ENCODE data around the gene RAPGEF4.

Gene RAPGEF4

GRCh38 chr2:172928756-172929155 is 193.1 kb downstream of the RAPGEF4 start:
- in situ Hi-C loops (cut with MboI; ENCODE audit: low sequenced_read_pairs) = no loop called here

DNA sequence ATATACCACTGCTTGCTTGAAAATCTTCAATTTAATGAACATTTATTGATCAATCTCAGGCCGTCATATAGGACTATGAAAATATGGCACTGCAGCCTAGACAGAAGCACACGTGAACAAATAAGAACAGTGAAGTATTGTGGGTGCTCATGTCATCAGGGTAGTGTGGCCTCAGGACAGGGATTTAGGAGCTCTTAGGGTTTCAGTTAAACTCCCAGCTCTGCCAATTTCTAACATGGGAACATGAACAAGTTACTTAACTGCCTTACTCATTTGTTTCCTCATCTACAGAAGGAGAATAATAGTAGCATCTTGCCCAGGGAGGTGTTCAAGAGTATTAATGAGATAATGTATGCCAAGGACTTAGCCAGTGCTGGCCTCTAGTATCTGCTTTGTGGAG is 194.0 kb downstream of the RAPGEF4 start:
- in situ Hi-C loops (cut with MboI; ENCODE audit: low sequenced_read_pairs) = no loop called here

GRCh38 chr2:172930871-172931255 is 195.2 kb downstream of the RAPGEF4 start:
- in situ Hi-C loops (cut with MboI; ENCODE audit: low sequenced_read_pairs) = no loop called here

GRCh38 chr2:172931256-172931894 is 195.7 kb downstream of the RAPGEF4 start:
- in situ Hi-C loops (cut with MboI; ENCODE audit: low sequenced_read_pairs) = no loop called here

DNA sequence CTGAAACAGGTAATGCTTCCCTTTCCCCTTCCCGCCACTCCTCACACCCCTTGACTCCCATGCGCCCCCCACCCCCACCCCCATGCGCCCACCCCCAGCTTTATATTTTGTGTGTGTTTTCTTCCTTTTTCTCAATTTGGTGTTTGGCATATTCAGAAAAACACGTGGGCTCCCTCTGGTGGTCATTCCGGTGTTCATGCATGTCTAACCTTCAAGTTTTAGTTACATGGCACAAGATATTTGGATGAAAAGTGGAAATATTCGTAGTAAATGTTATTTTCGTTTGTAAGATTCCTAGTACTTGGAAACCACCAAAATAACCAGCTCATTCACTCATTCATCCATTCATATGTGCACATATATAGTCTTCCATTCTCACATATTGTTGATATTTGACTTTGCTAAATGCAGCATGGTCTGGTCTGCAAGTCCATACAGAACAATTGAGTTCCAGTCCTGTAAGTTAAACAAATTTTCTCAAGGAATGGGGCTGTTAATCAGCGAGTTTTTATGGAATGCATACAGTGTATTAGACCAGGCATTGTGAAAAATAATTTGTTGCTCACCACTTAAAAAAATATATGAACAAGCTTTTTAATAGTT is 196.4 kb downstream of the RAPGEF4 start:
- in situ Hi-C loops (cut with MboI; ENCODE audit: low sequenced_read_pairs) = no loop called here

DNA sequence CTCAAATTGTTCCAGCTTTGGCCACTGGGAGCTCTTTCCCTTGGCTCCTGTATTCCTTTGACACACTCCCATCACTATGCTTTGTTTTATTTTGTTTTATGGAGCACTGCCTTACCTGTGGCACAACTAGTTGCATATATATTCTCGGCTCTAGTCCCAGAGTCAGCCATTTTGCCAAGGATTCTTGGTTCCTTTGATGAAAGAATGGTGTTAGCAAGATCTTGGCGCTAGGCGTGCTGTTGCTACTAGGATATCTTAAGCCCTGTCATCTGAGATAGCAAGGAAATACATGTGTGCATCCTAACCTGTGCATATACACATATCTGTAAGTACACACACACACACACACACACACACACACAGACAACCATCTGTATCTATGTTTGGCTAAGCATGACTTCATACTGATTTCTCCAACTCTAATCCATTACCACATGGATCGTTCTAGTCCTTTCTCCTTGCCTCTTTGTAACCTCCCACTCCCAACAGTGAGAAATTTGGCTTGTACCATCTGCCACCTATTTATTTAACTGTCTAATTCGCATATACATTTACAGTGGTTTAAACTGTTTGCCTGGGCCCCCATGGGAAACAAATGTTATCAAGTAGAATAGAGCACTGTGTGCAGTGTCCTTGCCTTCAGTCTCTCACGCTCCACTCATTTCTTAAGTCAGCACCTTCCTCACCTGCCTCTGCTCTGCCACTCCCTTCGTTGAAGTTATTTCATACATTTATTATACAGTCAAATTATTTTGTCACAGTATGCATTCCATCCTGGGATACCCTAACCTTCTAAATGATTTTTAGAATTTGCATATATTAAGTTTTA is 202.5 kb downstream of the RAPGEF4 start:
- in situ Hi-C loops (cut with MboI; ENCODE audit: low sequenced_read_pairs) = no loop called here

DNA sequence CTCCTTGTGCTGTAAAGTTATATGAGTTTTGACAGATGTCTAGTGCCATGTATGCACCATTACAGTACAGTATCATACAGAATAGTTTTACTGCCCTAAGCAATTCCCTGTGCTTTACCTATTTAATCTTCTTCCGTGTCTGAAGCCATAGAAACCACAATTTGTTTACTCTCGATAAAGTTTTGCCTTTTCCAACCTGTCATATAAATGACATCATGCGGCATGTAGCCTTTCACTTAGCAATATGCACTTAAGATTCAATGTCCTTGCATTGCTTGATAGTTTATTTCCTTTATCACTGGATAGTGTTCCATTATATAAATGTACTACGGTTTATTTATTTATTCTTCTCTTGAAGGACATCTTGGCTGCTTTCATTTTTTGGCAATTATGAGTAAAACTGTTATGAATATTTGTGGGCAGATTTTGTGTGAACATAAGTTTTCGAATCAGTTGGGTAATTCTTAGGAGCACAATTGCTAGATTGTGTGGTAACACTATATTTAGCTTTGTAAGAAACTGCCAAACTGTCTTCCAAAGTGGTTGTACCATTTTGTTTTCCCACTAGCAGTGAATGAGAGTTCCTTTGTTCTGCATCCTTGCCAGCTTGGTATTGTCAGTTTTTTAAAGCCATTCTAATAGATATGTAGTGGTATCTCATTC is 203.2 kb downstream of the RAPGEF4 start:
- in situ Hi-C loops (cut with MboI; ENCODE audit: low sequenced_read_pairs) = no loop called here

DNA sequence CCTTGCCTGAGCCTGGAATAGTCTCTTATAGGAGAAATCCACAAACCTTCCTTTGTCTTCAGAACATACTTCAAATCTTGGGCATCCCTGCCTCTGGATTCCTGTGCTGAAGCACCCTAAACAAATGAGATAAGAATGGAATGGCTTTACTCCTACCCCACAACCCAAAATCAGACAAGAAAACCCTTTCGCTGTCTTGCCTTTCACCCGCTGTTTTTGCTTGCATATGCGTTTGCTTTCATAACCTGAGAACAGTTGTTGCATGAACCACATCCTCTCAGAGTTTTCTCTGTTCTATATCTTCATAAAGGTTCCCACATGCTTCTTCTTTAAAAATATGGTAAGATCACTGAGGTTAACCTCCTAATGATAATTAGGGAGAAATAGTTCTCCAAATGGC is 207.9 kb downstream of the RAPGEF4 start:
- in situ Hi-C loops (cut with MboI; ENCODE audit: low sequenced_read_pairs) = no loop called here

GRCh38 chr2:172944022-172944793 is 208.6 kb downstream of the RAPGEF4 start:
- in situ Hi-C loops (cut with MboI; ENCODE audit: low sequenced_read_pairs) = no loop called here

DNA sequence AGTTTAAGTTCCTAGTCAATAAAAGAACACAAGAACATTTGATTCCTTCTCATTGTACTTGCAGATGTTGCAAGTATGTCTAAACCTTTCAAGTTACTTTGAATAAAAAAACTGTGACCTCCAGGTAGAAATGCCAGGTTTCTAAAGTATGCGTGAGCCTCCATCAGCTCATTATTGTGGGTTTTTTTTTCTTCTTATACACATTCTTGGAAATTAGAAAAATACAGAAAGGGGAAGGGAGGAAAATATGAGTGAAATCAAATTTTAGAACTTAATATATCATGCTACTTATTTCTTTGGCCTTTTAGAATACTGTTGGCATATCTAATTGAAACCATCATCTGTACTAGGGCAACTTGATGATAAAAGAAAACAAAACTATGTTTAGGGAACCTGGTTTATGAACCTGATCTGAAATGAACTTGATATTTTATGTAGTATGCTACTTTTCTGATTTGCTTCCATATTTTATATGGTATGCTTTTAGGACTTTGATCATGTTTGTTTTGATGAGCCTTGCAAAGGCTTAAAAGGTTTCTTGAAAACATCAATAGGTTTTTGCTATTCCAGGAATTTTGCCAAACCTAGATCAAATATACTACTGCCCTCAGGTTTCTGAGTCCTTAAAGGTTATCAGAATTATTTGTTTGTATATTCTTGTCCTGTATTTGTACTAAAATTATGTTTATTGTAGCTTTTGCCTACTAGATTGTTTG is 209.3 kb downstream of the RAPGEF4 start:
- in situ Hi-C loops (cut with MboI; ENCODE audit: low sequenced_read_pairs) = no loop called here

GRCh38 chr2:172945510-172945850 is 209.8 kb downstream of the RAPGEF4 start:
- in situ Hi-C loops (cut with MboI; ENCODE audit: low sequenced_read_pairs) = no loop called here

DNA sequence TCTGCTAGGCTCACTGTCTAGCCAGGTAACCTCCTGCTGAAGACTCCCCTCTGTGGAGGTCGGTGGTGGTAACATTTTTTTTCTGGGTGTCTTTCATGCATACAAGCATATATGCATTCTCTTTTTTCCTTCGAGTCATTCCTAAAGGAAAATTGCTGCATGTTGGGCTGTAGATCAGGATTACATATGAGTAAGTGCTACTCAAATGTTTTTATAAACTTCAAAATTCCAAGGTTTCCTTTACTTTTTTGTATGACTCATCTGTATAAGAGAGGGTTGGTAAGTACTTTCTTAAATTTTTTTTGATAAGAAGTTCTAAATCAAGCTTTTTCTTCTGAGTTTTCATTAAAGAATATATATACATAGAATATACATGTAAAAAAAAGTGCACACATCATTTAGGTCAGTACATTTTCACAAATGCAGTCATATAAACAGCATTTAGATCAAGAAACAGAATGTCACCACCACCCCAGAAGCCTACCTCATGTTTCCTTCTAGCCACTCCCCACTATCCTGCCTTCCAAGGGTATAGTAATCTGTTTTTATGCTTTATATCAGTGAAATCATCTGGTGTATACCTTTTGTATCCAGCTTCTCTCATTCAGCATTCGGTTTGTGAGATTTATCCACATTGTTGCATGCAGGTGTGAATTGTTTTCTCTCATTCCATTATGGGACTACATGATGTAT is 212.0 kb downstream of the RAPGEF4 start:
- in situ Hi-C loops (cut with MboI; ENCODE audit: low sequenced_read_pairs) = no loop called here

- in situ Hi-C loops (cut with MboI; ENCODE audit: low sequenced_read_pairs) = no loop called here
Measured at GRCh38 chr2:172949522-172949921, 213.9 kb downstream of the RAPGEF4 start.

DNA sequence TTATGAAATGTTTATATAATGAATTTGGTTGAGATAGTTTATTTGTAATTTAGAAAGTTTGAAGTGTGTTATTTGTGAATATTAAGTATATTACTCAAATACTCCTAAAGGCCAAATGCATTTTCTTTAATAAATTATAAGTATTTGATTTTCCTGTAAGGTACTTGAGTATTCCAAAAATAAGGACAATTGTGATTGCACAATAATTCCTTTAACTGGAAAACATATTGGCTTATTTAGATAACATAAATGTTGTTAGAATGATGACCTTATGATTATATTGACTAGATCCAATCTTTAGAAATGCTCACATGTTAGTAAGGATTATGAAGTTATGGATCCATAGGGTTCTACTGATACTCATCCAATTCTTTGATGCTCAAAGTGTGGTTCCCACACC is 214.9 kb downstream of the RAPGEF4 start:
- in situ Hi-C loops (cut with MboI; ENCODE audit: low sequenced_read_pairs) = no loop called here

DNA sequence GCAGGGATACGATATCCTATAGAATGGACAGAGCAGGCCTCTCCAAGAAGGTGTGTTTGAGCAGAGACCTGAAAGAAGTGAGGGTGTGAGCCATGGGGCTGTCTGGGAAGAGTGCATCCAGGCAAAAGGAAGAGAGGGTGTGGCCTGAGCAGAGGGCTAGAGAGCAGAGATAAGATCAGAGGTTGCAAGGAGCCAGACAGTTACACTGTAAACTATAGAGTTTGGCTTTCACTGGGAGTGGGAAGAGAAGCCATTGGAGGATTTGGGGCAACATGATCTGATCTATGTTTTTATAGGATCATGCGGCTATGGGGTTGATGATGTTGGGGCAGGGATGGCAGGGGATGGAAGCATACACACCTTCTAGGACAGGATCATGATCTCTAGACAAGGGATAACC is 215.9 kb downstream of the RAPGEF4 start:
- in situ Hi-C loops (cut with MboI; ENCODE audit: low sequenced_read_pairs) = no loop called here

- in situ Hi-C loops (cut with MboI; ENCODE audit: low sequenced_read_pairs) = no loop called here
Measured at GRCh38 chr2:172953411-172953810, 217.8 kb downstream of the RAPGEF4 start.

- in situ Hi-C loops (cut with MboI; ENCODE audit: low sequenced_read_pairs) = no loop called here
Measured at GRCh38 chr2:172953970-172954852, 218.6 kb downstream of the RAPGEF4 start.

- in situ Hi-C loops (cut with MboI; ENCODE audit: low sequenced_read_pairs) = no loop called here
Measured at GRCh38 chr2:172955587-172955986, 219.9 kb downstream of the RAPGEF4 start.

- in situ Hi-C loops (cut with MboI; ENCODE audit: low sequenced_read_pairs) = no loop called here
Measured at GRCh38 chr2:172957734-172958133, 222.1 kb downstream of the RAPGEF4 start.
